Right lobe of liver (tissue), 6 donors: ENCODE data around the gene MRPL40. TPM values are rescaled to one million over a fixed set of nuclear protein-coding genes. Genes with fewer than 3 reads are reported as not detected.

Source experiments
- ATAC-seq, 4 donors: fragments of 200-7000 bp; cut with Tn5 transposase; one replicate each; pipeline ENCODE4 v1.9.1; 2020; ENCODE audit warnings: mild to moderate bottlenecking in 4 of 4, moderate library complexity in 4 of 4
- DNase-seq, 3 donors: peaks; one replicate each; pipeline ENCODE4 v3.0.0-alpha.2; 2020
- H3K27ac ChIP-seq, 3 donors: fragments of 200-600 bp; one replicate each; pipeline ENCODE4 v1.8.0; 2022
- H3K27me3 ChIP-seq, 2 donors: fragments of 200-600 bp; one replicate each; pipeline ENCODE4 v1.8.0; 2022
- H3K36me3 ChIP-seq, 4 donors: fragments of 200-600 bp; sonication (generic) in 1 of 4; one replicate each; pipeline versions ENCODE4 v1.5.1 to v1.8.0; 2017 to 2022; ENCODE audit warnings: control low read depth in 1 of 4
- H3K4me1 ChIP-seq, 4 donors: fragments of 200-600 bp; sonication (generic) in 1 of 4; one replicate each; pipeline versions ENCODE4 v1.5.1 to v1.8.0; 2017 to 2022; ENCODE audit warnings: control low read depth in 1 of 4
- H3K4me3 ChIP-seq, 3 donors: fragments of 200-600 bp; one replicate each; pipeline ENCODE4 v1.8.0; 2022
- H3K9me3 ChIP-seq, 4 donors: fragments of 200-600 bp; sonication (generic) in 1 of 4; one replicate each; pipeline versions ENCODE4 v1.5.1 to v1.8.0; 2017 to 2022; ENCODE audit warnings: control low read depth in 1 of 4
- CTCF ChIP-seq, 4 donors: fragments of 200-600 bp in 3 of 4; fragments of 450-650 bp in 1 of 4; IDR thresholded peaks; one replicate each; pipeline versions ENCODE4 v1.5.1 to v1.8.0; 2016 to 2022; ENCODE audit warnings: antibody characterized with exemption in 4 of 4, mild to moderate bottlenecking in 2 of 4
- POLR2A ChIP-seq: fragments of 450-650 bp; IDR thresholded peaks from one replicate; pipeline ENCODE4 v1.6.1; 2017; ENCODE audit warnings: antibody characterized with exemption, mild to moderate bottlenecking
- WGBS: methylation state at CpG from one replicate; pipeline ENCODE4 v1.1.6; 2018; ENCODE audit warnings: low coverage, low lambda C conversion rate; ENCODE audit not compliant: insufficient coverage; ENCODE audit errors: missing lambda C conversion rate; 5-methylcytosine and 5-hydroxymethylcytosine counted together
- intact Hi-C, 2 donors: fragments of 100-400 bp; cut with DNase I; formaldehyde crosslinking; loops; one replicate each; pipeline versions ENCODE4 v1.11.2 to v1.14.1; 2022
- total RNA-seq, 6 experiments: library from RNA; depleted of rRNA in 2 of 6; stranded (reverse); fragments of >200 nt in 2 of 6; fragmentation: NEBNext Ultra II Directional in 3 of 6; extraction: Animal tissue kit (Norgen Biotek cat#: 25700) in 3 of 6; gene quantifications; one replicate each; pipeline versions ENCODE4 v1.1.0 to v1.2.4, GENCODE V29; 2016 to 2023
- donor health status: DM: no; HTN: yes; CAD: no.
- donor health status: DM: no; HTN: no; CAD: no.
- donor health status: DM: no; HTN: no; CAD: no.
- donor health status: DM: no; HTN: yes; CAD: no.
- donor health status: DM: no; HTN: yes; CAD: no.

The MRPL40 gene
- total RNA-seq, 6 experiments from 2014 or later = 23.6 to 38.8 (median 27.8) TPM

- Histone ChIP-seq H3K4me1 (peaks cover 0 to 16% (median 3%) of the 10 kb centered on the region in 4 donors), H3K4me3 (peak overlapping the region; percentile 25 to 89 (median 87)), H3K27ac (no peak overlapping the region), H3K9me3 (no peaks in the 10 kb centered on the region), H3K27me3 (no peaks in the 10 kb centered on the region), H3K36me3 (peaks cover 0 to 3% (median 0%) of the 10 kb centered on the region in 4 donors)
- intact Hi-C loops = no loop called here
- no peak for TF ChIP-seq CTCF (IDR thresholded peaks at IDR 0.05)
- no peak for TF ChIP-seq POLR2A
- DNase-seq = peak in 1 of 3 donors; percentile 62
- WGBS = 0% methylated on average over 13 of the region's 15 CpGs
- no peak for ATAC-seq
These were observed 47.8 kb downstream of the MRPL40 start for GRCh38 chr22:19480173-19480568.

GRCh38 chr22:19480789-19481188 is 48.4 kb downstream of the MRPL40 start:
- H3K4me3 ChIP-seq = no peak overlapping the region
- ATAC-seq = no peak
- H3K4me1 ChIP-seq = peaks cover 0 to 16% (median 3%) of the 10 kb centered on the region in 4 donors
- WGBS = 64% methylated on average over 10 of the region's 10 CpGs
- H3K36me3 ChIP-seq = no peaks in the 10 kb centered on the region
- DNase-seq = peak in 1 of 3 donors; percentile 3
- intact Hi-C loops = no loop called here
- no peak overlapping the region for H3K27ac ChIP-seq
- H3K27me3 ChIP-seq = no peaks in the 10 kb centered on the region
- TF ChIP-seq CTCF (IDR thresholded peaks at IDR 0.05) (no peak), POLR2A (no peak)
- no peaks in the 10 kb centered on the region for H3K9me3 ChIP-seq

- no peak overlapping the region for H3K4me3 ChIP-seq
- H3K9me3 ChIP-seq = no peaks in the 10 kb centered on the region
- ATAC-seq = no peak
- H3K4me1 ChIP-seq = peaks cover 0 to 12% (median 1%) of the 10 kb centered on the region in 4 donors
- H3K27me3 ChIP-seq = no peaks in the 10 kb centered on the region
- 88% methylated on average over 5 of the region's 9 CpGs for WGBS
- peak in 1 of 3 donors; percentile 37 for DNase-seq
- intact Hi-C loops = no loop called here
- no peak for TF ChIP-seq CTCF (IDR thresholded peaks at IDR 0.05)
- H3K36me3 ChIP-seq = no peaks in the 10 kb centered on the region
- H3K27ac ChIP-seq = no peak overlapping the region
These were observed 50.0 kb downstream of the MRPL40 start for GRCh38 chr22:19482297-19482696.

- intact Hi-C loops = no loop called here
- 61% methylated on average over 6 of the region's 8 CpGs for WGBS
- no peaks in the 10 kb centered on the region for H3K9me3 ChIP-seq
These were observed 51.3 kb downstream of the MRPL40 start for GRCh38 chr22:19483481-19484244.

More at GRCh38 chr22:19483481-19484244, 51.3 kb downstream of the MRPL40 start:
- Histone ChIP-seq H3K4me3 (no peak overlapping the region), H3K36me3 (no peaks in the 10 kb centered on the region), H3K27me3 (no peaks in the 10 kb centered on the region), H3K27ac (no peak overlapping the region), H3K4me1 (peaks cover 0 to 4% (median 0%) of the 10 kb centered on the region in 4 donors)
- DNase-seq = peak in 1 of 3 donors; percentile 35
- no peak for TF ChIP-seq POLR2A
- TF ChIP-seq CTCF (IDR thresholded peaks at IDR 0.05) = no peak
- ATAC-seq = no peak

Other genes starting within 250 kb of the MRPL40 start
- gene CLTCL1, start 140.8 kb upstream of the MRPL40 start, total RNA-seq = 1 to 10 TPM; 3.5 to 6.6 (median 5.7) TPM
- gene HIRA, start 812 bp upstream of the MRPL40 start, total RNA-seq = 10 to 100 TPM; 14.6 to 25.0 (median 17.8) TPM
- gene C22orf39, start 15.2 kb downstream of the MRPL40 start, total RNA-seq = 10 to 100 TPM in 5 of 6 experiments, 1 to 10 TPM in 1; 9.8 to 15.7 (median 12.5) TPM
- gene UFD1, start 46.6 kb downstream of the MRPL40 start, total RNA-seq = 10 to 100 TPM; 26.8 to 43.7 (median 32.1) TPM
- 1 to 10 TPM in 2 of 6 experiments, under 1 TPM in 3, not detected in 1; 0.39 to 4.2 (median 0.56) TPM for gene CDC45, start 47.4 kb downstream of the MRPL40 start, total RNA-seq
- 10 to 100 TPM in 2 of 6 experiments, 1 to 10 TPM in 4; 4.4 to 12.1 (median 5.7) TPM for gene CLDN5, start 91.9 kb downstream of the MRPL40 start, total RNA-seq